Measurements from ENCODE around the gene SGIP1.

The SGIP1 gene

DNA sequence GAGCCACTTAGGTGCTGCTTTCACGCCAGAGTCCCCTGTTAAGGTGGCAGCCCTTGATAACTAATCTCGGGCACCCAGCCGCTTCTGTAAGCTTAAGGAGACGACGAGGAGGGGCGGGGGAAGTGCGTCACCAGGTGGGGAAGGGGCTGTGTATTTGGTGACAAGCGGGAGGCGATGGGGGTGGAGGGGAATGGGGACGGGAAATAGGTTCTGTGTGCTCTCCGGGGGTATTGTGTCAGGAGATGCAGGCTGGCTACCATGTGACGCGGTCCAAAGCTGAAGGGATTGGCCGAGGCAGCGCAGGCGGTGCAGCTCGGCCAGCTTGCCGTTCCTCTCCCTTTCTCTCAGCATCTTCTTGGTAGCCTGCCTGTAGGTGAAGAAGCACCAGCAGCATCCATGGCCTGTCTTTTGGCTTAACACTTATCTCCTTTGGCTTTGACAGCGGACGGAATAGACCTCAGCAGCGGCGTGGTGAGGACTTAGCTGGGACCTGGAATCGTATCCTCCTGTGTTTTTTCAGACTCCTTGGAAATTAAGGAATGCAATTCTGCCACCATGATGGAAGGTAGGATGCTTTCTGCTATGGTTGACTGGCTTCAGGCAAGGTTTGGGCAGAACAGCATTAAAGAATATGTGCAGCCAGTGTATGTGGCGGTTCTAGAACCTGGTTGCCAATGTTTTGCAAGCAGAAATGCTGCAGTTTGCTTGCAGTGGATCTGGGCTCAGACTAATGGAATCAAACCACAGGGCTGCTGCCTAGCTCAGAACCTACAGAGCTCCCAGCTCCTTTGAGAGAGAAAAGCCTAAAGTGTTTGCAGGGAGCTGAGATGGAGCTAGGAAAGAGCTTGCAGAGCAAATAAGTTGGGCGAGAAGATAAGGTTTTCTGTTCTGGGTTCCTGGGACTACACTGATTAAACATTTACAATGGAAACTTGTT, at the start of gene SGIP1:
Gene SGIP1, plus strand, starts transcription at position 350 of the 937 bp plus-strand sequence. Its CDS starts 206 bp downstream, at position 556.
- no peak for DNase-seq (ENCODE audit: low spot score)

DNA sequence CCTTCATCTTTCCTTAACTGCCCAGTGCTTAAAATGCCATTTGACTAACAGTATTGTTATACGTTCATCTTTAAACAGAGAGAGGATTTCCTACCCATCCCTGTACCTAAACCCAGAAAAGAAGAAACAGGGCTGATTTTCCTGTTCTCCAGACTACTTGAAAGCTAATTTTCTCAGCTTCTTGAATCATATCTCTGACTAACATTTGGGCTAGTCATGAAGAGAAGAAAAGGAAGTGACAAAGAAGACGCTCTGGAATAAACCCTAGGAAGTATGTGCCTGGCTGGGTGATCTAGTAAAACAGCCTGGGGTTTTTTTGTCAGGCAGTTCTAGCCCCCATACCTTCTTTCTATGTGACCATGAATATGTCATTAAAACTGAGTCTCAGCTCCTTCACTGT, 44.8 kb upstream of the SGIP1 start:
- DNase-seq (ENCODE audit: low spot score) = no peak

DNA sequence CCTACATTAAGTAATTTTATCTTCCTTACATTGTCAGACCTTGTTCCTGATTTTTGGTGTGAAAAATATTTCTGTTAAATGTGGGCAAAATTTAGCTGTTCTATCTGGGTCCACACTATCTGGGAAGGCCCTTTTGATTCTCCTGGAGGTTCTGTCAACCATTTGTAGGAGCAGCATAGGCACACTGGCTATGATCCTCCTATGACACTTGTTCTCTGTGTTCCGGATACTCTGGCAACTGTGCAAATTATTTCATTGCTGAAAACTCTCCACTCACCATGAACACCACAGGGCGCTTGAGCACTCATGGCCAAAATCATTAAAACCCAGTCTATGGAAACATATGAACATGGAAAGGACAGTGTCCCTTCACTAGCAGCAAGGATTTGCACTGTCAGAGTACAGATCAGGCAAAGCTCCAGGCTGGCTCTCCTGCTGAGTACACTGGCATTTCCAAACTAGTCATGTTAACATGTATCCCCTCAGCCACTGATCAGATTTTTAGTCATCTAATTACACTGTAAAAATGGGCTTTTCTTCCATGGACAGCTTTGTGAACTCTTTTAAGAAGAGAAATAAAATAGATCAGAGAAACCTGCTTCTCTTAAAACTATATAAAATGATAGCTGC, 43.9 kb upstream of the SGIP1 start:
- no peak for DNase-seq (ENCODE audit: low spot score)

- DNase-seq (ENCODE audit: low spot score) = no peak
Observed at GRCh38 chr1:66490816-66491215, 43.1 kb upstream of the SGIP1 start.

GRCh38 chr1:66492424-66492823, 41.5 kb upstream of the SGIP1 start:
- DNase-seq (ENCODE audit: low spot score) = no peak

- DNase-seq (ENCODE audit: low spot score) = no peak
Observed at GRCh38 chr1:66493731-66494130, 40.2 kb upstream of the SGIP1 start.

GRCh38 chr1:66494482-66494881, 39.5 kb upstream of the SGIP1 start:
- no peak for DNase-seq (ENCODE audit: low spot score)

GRCh38 chr1:66495495-66495894, 38.5 kb upstream of the SGIP1 start:
- DNase-seq (ENCODE audit: low spot score) = no peak

GRCh38 chr1:66497910-66498309, 36.0 kb upstream of the SGIP1 start:
- DNase-seq (ENCODE audit: low spot score) = no peak

DNA sequence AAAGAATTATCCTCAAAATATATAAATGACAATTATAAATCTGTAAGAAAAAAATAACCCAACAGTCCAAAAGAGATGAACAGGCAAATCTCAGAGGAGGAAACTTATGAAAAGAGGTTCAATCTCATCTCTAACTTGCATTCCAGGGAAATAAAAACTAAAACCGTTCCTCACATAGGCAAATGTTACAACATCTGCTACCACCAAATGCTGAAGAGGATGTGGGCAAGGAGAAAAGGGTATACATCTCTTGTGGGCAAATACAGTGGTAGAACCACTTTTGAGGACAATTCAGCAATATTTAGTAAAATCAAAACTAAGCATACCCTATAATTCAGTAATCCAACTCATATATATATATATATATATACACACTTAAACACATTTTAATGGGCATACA, 33.7 kb upstream of the SGIP1 start:
- DNase-seq (ENCODE audit: low spot score) = no peak

GRCh38 chr1:66502086-66502485, 31.9 kb upstream of the SGIP1 start:
- no peak for DNase-seq (ENCODE audit: low spot score)

DNA sequence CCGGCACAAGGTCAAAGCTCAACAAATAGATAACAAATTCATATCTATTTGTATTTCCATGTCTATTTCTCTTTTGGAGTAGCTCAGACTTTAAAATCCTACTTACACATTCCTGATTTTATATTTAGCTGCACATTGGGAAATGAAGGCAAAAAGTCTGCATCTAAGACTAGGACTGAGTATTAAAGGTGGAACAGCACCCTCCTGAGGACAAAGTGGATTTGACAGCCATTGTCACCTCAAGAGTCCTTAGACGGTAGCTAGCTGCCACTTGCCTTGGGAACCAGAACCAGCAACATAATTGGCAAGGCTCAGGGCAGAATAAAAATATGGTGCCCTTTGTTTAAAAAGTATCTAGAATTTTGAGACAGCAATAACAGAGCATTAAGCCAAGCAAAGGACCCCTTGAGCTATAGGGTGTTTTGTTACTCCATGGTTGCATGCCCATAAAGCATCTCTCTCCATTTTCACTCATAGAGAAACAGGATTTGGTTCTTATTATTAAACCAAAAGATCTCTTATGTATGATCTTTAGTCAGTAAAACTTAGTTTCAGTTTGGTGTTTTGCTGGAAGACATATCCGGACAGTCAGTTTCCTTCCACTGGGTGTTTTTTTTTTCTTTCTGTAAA, 30.0 kb upstream of the SGIP1 start:
- DNase-seq (ENCODE audit: low spot score) = no peak

GRCh38 chr1:66505671-66506392, 28.1 kb upstream of the SGIP1 start:
- no peak for DNase-seq (ENCODE audit: low spot score)

DNA sequence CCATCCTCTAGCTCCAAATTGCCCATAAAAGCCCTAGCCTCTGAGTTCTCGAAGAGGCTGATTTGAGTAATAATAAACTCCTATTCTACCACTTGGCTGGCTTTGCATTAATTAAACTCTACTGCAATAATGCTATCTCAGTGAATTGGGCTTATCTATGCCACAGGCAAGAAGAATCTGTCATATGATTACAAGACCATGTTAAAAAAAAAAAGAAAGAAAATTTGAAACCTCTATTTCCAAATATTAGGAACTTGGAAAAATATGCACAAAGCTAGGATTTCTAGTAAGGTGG, 27.6 kb upstream of the SGIP1 start:
- DNase-seq (ENCODE audit: low spot score) = no peak

GRCh38 chr1:66506991-66507390, 27.0 kb upstream of the SGIP1 start:
- no peak for DNase-seq (ENCODE audit: low spot score)

- DNase-seq (ENCODE audit: low spot score) = no peak
Observed at GRCh38 chr1:66510407-66510806, 23.5 kb upstream of the SGIP1 start.

- no peak for DNase-seq (ENCODE audit: low spot score)
Observed at GRCh38 chr1:66511118-66511517, 22.8 kb upstream of the SGIP1 start.

- DNase-seq (ENCODE audit: low spot score) = no peak
Observed at GRCh38 chr1:66517959-66518358, 16.0 kb upstream of the SGIP1 start.

GRCh38 chr1:66518654-66519053, 15.3 kb upstream of the SGIP1 start:
- no peak for DNase-seq (ENCODE audit: low spot score)

GRCh38 chr1:66519992-66520391, 14.0 kb upstream of the SGIP1 start:
- DNase-seq (ENCODE audit: low spot score) = no peak

GRCh38 chr1:66520655-66521054, 13.3 kb upstream of the SGIP1 start:
- no peak for DNase-seq (ENCODE audit: low spot score)

DNA sequence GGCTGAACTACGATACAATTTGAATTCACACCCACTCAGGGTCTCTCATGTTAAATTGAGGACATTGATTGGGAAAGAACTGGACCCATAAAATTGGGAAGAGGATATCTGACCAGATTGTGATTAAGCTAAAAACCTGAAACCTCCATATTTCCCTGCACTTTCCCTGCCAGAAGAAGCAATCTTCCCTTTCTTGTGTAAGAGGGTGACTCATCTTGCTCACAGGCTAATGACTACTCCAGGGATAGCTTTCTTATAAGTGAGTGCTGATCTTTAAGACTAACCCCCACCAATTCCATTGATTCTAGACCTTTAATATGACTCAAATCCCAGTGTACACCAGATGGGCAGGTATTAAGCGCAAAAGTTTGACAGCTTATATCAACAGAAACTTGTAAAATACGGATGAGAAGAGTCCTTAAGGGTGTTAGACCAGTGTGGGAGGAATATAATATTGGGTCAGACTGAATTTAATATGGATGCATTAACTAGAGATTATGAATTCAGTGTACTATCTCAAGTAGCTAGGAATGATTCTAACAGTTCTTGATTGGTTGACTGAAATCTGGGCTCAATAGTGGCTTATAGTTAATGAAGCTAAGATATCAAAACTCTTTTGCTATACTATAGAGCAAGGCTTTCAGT, 12.1 kb upstream of the SGIP1 start:
- DNase-seq (ENCODE audit: low spot score) = no peak
